ENCODE measurements around the gene GPR83. TPM values are rescaled to one million over a fixed set of nuclear protein-coding genes. Genes with fewer than 3 reads are reported as not detected.

The GPR83 gene
- total RNA-seq: under 0.01 TPM in 1 of 2 replicates, not detected in the other

DNA sequence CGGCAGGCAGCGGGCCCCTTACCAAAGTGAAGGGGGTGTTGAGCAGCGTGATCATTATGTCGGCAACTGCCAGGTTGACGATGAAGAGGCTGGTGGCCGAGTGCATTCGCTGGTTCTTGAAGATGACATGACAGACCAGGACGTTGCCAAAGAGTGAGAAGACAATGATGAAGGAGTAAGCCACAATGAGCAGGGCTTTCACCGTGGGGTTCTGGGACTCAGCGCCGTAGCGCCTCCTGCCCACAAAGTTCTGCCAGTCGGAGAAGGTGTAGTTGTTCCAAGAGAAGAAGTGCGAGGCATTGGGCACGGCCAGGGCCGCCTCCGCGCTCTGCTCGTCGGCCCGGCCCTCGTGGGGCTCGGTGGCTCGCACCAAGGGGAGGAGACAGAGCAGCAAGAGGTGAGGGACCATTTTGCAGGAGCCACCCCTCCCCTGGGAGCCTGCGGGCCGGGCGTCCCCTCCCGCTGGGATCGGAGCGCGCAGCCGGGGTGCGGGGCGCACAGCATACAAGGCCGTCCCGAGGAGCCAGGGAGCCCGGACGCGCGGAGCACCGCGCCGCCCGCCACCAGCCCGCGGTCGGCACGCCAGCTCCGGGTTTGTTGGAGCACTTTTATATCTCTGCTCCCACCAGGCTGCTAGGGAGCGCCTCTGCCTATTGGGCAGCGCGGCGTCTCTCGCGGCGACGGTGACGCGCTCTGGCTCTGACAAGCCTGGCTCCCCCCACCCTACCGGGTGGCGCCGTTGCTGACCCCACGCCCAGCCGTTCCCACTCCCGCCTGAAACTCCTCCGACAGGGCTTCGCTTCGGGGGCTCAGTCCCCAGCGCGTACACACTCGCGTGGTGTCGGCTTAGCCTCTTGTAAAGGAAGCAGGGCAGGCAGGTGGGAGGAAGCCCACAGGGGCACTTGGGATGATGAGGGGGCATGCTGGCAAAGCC lies at the start of gene GPR83:
TSS of gene GPR83 (minus strand) at position 581 of the 934 bp plus-strand sequence. CDS start at position 409, 172 bp downstream.

Other genes with a start within 250 kb of the GPR83 start
- not detected in 2 replicates for gene IZUMO1R, start 96.8 kb downstream of the GPR83 start, total RNA-seq
- 11.4 and 22.8 TPM in 2 replicates for gene MRE11, start 92.4 kb upstream of the GPR83 start, total RNA-seq
- gene ANKRD49, start 92.6 kb upstream of the GPR83 start, total RNA-seq: 12.4 and 14.9 TPM in 2 replicates
- gene C11orf97, start 111.0 kb upstream of the GPR83 start, total RNA-seq: not detected in 2 replicates
- 4.3 and 5.5 TPM in 2 replicates for gene FUT4, start 142.5 kb upstream of the GPR83 start, total RNA-seq
- 1.4 and 1.7 TPM in 2 replicates for gene PIWIL4, start 165.9 kb upstream of the GPR83 start, total RNA-seq